Smooth muscle cell (in vitro differentiated cells): ENCODE data around the gene C5orf47. TPM values are rescaled to one million over a fixed set of nuclear protein-coding genes. Genes with fewer than 3 reads are reported as not detected.

Experiments used
- DNase-seq: peaks from one replicate; lab custom pipeline; 2025; ENCODE audit not compliant: unreplicated experiment; lab: John Stamatoyannopoulos, UW
- H2AFZ ChIP-seq: fragments of 200-600 bp; sonication (generic); 2 replicates; pipeline ENCODE4 v1.6.0; 2016; ENCODE audit warnings: antibody characterized with exemption, low read depth, mild to moderate bottlenecking
- H3F3A ChIP-seq: fragments of 200-600 bp; sonication (generic); 2 replicates; pipeline ENCODE4 v1.6.0; 2017; ENCODE audit warnings: antibody characterized with exemption, low read depth
- H3K27ac ChIP-seq: fragments of 200-600 bp; sonication (generic); 2 replicates; pipeline ENCODE4 v1.5.1; 2016; ENCODE audit warnings: low read depth, mild to moderate bottlenecking
- H3K27me3 ChIP-seq: fragments of 200-600 bp; sonication (generic); 2 replicates; pipeline ENCODE4 v1.6.1; 2016; ENCODE audit warnings: low read depth, mild to moderate bottlenecking
- H3K36me3 ChIP-seq: fragments of 200-600 bp; sonication (generic); 2 replicates; pipeline ENCODE4 v1.5.1; 2016; ENCODE audit warnings: low read depth
- H3K4me1 ChIP-seq: fragments of 200-600 bp; sonication (generic); 2 replicates; pipeline ENCODE4 v1.5.1; 2016; ENCODE audit warnings: low read depth
- H3K4me2 ChIP-seq: fragments of 200-600 bp; sonication (generic); 2 replicates; pipeline ENCODE4 v1.6.0; 2016; ENCODE audit warnings: mild to moderate bottlenecking
- H3K4me3 ChIP-seq: fragments of 200-600 bp; sonication (generic); 2 replicates; pipeline ENCODE4 v1.5.1; 2016; ENCODE audit warnings: mild to moderate bottlenecking
- H3K79me2 ChIP-seq: fragments of 200-600 bp; sonication (generic); 2 replicates; pipeline ENCODE4 v1.6.0; 2016; ENCODE audit warnings: low read depth, mild to moderate bottlenecking
- H3K9ac ChIP-seq: fragments of 200-600 bp; sonication (generic); 2 replicates; pipeline ENCODE4 v1.6.0; 2016; ENCODE audit warnings: low read depth
- H3K9me3 ChIP-seq: fragments of 200-600 bp; sonication (generic); replicated peaks from 2 replicates; pipeline ENCODE4 v1.5.1; 2016; ENCODE audit warnings: low read depth
- H4K20me1 ChIP-seq: fragments of 200-600 bp; sonication (generic); 2 replicates; pipeline ENCODE4 v1.6.0; 2016; ENCODE audit warnings: low read depth
- WGBS: methylation state at CpG from one replicate; pipeline ENCODE4 v1.1.7; 2016; ENCODE audit warnings: low lambda C conversion rate; 5-methylcytosine and 5-hydroxymethylcytosine counted together
- polyA plus RNA-seq: library from polyadenylated mRNA; unstranded; fragments of >200 nt; fragmentation: Nextera tagmentation; extraction: Ambion mirVana; gene quantifications from 2 replicates; pipeline ENCODE4 v1.2.1, GENCODE V29; 2016
- total RNA-seq: library from RNA; depleted of rRNA; stranded (reverse); fragments of >200 nt; gene quantifications from 2 replicates; pipeline ENCODE4 v1.2.3, GENCODE V29; 2014
- TF ChIP-seq, protein P1 (sequence below): fragments of 200-600 bp; sonication (generic); IDR thresholded peaks from 2 replicates; pipeline ENCODE4 v1.5.1; 2017; ENCODE audit warnings: borderline replicate concordance, mild to moderate bottlenecking, antibody characterized with exemption; ENCODE audit not compliant: insufficient read depth, poor library complexity, severe bottlenecking

C5orf47 gene
- total and polyA plus RNA-seq, 2 experiments from 2014 or later: not detected

- Histone ChIP-seq H4K20me1 (no peaks in the 10 kb centered on the region), H3K4me2 (no peak overlapping the region), H3K4me3 (no peak overlapping the region), H3F3A (no peaks in the 10 kb centered on the region), H3K9ac (no peak overlapping the region), H2AFZ (no peak overlapping the region), H3K27ac (no peak overlapping the region), H3K27me3 (peaks cover 10% of the 10 kb centered on the region), H3K36me3 (no peaks in the 10 kb centered on the region), H3K4me1 (no peaks in the 10 kb centered on the region), H3K79me2 (no peaks in the 10 kb centered on the region), H3K9me3 (no peaks in the 10 kb centered on the region)
- 68% methylated on average over 5 of the region's 5 CpGs for WGBS
- TF ChIP-seq, protein P1, sequence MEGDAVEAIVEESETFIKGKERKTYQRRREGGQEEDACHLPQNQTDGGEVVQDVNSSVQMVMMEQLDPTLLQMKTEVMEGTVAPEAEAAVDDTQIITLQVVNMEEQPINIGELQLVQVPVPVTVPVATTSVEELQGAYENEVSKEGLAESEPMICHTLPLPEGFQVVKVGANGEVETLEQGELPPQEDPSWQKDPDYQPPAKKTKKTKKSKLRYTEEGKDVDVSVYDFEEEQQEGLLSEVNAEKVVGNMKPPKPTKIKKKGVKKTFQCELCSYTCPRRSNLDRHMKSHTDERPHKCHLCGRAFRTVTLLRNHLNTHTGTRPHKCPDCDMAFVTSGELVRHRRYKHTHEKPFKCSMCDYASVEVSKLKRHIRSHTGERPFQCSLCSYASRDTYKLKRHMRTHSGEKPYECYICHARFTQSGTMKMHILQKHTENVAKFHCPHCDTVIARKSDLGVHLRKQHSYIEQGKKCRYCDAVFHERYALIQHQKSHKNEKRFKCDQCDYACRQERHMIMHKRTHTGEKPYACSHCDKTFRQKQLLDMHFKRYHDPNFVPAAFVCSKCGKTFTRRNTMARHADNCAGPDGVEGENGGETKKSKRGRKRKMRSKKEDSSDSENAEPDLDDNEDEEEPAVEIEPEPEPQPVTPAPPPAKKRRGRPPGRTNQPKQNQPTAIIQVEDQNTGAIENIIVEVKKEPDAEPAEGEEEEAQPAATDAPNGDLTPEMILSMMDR: no peak
- DNase-seq: no peak
Observed at GRCh38 chr5:174046558-174046957, 57.6 kb downstream of the C5orf47 start.

DNA sequence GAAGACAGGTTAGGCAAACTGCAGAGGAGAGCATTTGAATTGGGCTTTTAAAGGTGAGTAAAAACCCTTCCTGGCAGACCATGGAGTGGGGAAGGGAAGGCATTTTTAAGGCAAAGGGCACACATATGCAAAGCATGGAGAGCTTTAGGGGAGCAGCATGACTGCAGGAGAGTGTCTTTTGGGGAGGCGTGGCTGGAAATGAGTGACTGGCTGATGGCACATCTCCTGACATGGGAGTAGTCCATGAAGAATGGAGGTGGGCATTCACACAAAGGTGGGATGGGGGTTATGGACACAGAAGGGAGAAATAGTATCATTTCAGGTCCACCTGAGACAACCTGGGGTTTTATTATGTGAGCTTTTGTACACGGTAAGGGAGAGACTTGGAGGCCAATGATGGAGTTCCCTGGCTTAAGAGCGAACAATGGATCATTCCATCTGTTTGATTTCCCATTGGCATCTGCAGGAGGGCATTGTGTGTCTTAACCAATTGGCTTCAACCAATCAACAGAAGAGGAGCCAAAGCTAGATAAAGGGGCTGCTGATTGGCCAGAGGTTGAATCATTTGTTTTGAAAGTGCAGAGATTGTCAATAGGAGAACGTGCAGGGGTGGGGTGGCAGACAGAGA lies 58.6 kb downstream of the C5orf47 start:
- no peaks in the 10 kb centered on the region for H3F3A ChIP-seq
- H3K4me3 ChIP-seq: no peak overlapping the region
- no peaks in the 10 kb centered on the region for H3K4me1 ChIP-seq
- no peaks in the 10 kb centered on the region for H3K79me2 ChIP-seq
- no peak for DNase-seq
- no peak overlapping the region for H3K9ac ChIP-seq
- H2AFZ ChIP-seq: no peak overlapping the region
- no peaks in the 10 kb centered on the region for H3K36me3 ChIP-seq
- no peak overlapping the region for H3K27ac ChIP-seq
- TF ChIP-seq, protein P1: no peak
- H3K4me2 ChIP-seq: no peak overlapping the region
- no peaks in the 10 kb centered on the region for H3K9me3 ChIP-seq
- 87% methylated on average over 4 of the region's 4 CpGs for WGBS
- peaks cover 10% of the 10 kb centered on the region for H3K27me3 ChIP-seq
- no peaks in the 10 kb centered on the region for H4K20me1 ChIP-seq

DNA sequence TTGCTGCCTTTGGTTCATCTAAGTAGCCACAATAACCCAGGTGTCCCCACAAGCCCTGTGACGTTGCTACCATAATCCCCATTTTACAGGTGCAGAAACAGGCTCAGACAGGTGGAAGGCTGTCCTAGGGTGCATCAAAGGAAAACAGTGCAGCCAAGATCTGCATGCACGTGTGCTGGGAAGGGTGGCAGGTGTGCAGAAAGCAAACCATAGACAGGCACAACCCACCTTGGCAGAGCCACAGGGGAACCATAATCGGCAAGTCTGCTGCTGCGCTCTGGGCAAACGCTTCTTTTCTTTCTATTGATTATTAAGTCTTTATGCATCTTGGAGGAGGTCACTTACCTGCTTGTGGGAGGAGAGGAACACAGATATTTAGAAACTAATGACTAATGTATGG lies 63.7 kb downstream of the C5orf47 start:
- TF ChIP-seq, protein P1: no peak

DNA sequence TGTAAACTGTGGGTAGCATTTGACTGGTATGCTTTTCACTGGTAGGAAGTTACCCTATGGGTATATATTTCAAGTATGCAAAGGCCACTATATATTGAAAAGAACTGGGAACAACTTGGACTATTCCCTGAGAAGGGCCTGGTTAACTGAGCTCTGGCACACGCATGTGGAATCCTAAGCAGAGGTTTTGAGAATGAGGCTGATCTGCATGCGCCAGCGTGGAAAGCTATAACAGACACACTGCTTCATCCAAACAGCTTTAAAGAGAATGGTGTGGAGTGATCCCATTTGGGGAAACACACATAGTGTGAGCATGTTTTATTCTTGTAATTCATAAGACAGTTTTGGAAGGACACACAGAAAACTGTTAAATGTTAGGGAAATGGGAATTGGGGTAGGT lies 64.9 kb downstream of the C5orf47 start:
- no peaks in the 10 kb centered on the region for H3K4me1 ChIP-seq
- TF ChIP-seq, protein P1: no peak
- no peaks in the 10 kb centered on the region for H3K79me2 ChIP-seq
- H3K9me3 ChIP-seq: no peaks in the 10 kb centered on the region
- no peak overlapping the region for H3K4me3 ChIP-seq
- WGBS: 91% methylated on average over 3 of the region's 3 CpGs
- H4K20me1 ChIP-seq: no peaks in the 10 kb centered on the region
- H2AFZ ChIP-seq: no peak overlapping the region
- no peaks in the 10 kb centered on the region for H3F3A ChIP-seq
- H3K27ac ChIP-seq: no peak overlapping the region
- peaks cover 4% of the 10 kb centered on the region for H3K27me3 ChIP-seq
- H3K4me2 ChIP-seq: no peak overlapping the region
- no peak overlapping the region for H3K9ac ChIP-seq
- DNase-seq: no peak
- no peaks in the 10 kb centered on the region for H3K36me3 ChIP-seq

More for the DNA sequence above, 63.7 kb downstream of the C5orf47 start:
- Histone ChIP-seq H3K9me3 (no peaks in the 10 kb centered on the region), H3K36me3 (no peaks in the 10 kb centered on the region), H3K4me2 (no peak overlapping the region), H2AFZ (no peak overlapping the region), H3K4me3 (no peak overlapping the region), H3K27me3 (peaks cover 4% of the 10 kb centered on the region), H4K20me1 (no peaks in the 10 kb centered on the region), H3K4me1 (no peaks in the 10 kb centered on the region), H3K27ac (no peak overlapping the region), H3F3A (no peaks in the 10 kb centered on the region), H3K9ac (no peak overlapping the region), H3K79me2 (no peaks in the 10 kb centered on the region)
- no peak for DNase-seq
- WGBS: 87% methylated on average over 5 of the region's 5 CpGs
